Stimulated activated CD8-positive, alpha-beta memory T cell treated with anti-CD3 and anti-CD28 coated beads, Interleukin-2, amount 100 ng/mL, for 48 hours (primary cell): Measurements from ENCODE around the gene MKNK1.

ENCODE experiments used
- DNase-seq, 2 donors: peaks; one replicate each; pipeline ENCODE4 v3.0.0-alpha.2; 2020; ENCODE audit warnings: low read depth in 2 of 2

MKNK1 gene

GRCh38 chr1:46539972-46540371 lies 64.1 kb downstream of the MKNK1 start:
- DNase-seq, result no peak

GRCh38 chr1:46538147-46538546 lies 65.9 kb downstream of the MKNK1 start:
- DNase-seq, result no peak

- DNase-seq, result no peak
Observed at GRCh38 chr1:46537651-46538050, 66.4 kb downstream of the MKNK1 start.

- no peak for DNase-seq
Observed at GRCh38 chr1:46536527-46536926, 67.5 kb downstream of the MKNK1 start.

- no peak for DNase-seq
Observed at GRCh38 chr1:46535063-46535462, 69.0 kb downstream of the MKNK1 start.

- peak; percentile 24 for DNase-seq
Observed at GRCh38 chr1:46533179-46533864, 70.7 kb downstream of the MKNK1 start.

GRCh38 chr1:46532498-46533178 lies 71.4 kb downstream of the MKNK1 start:
- peak; percentile 55 to 61 for DNase-seq

GRCh38 chr1:46532095-46532494 lies 72.0 kb downstream of the MKNK1 start:
- DNase-seq, result no peak

GRCh38 chr1:46530791-46531409 lies 73.2 kb downstream of the MKNK1 start:
- no peak for DNase-seq

GRCh38 chr1:46530311-46530710 lies 73.8 kb downstream of the MKNK1 start:
- no peak for DNase-seq

GRCh38 chr1:46529031-46529630 lies 74.9 kb downstream of the MKNK1 start:
- no peak for DNase-seq

- DNase-seq, result no peak
Observed at GRCh38 chr1:46528297-46528955, 75.6 kb downstream of the MKNK1 start.

- DNase-seq, result peak; percentile 67 to 73
Observed at GRCh38 chr1:46527474-46528296, 76.4 kb downstream of the MKNK1 start.

- no peak for DNase-seq
Observed at GRCh38 chr1:46526691-46527291, 77.3 kb downstream of the MKNK1 start.

GRCh38 chr1:46526013-46526690 lies 77.9 kb downstream of the MKNK1 start:
- DNase-seq, result no peak

GRCh38 chr1:46525253-46525983 lies 78.7 kb downstream of the MKNK1 start:
- DNase-seq, result no peak

- no peak for DNase-seq
Observed at GRCh38 chr1:46524843-46525242, 79.2 kb downstream of the MKNK1 start.

- no peak for DNase-seq
Observed at GRCh38 chr1:46523496-46524353, 80.3 kb downstream of the MKNK1 start.

GRCh38 chr1:46522969-46523320 lies 81.1 kb downstream of the MKNK1 start:
- no peak for DNase-seq
